HG03103 (cell line): ENCODE results near the gene PIP5K1B.

Experiments
- ATAC-seq: cut with Tn5 transposase; IDR thresholded peaks from one replicate; pipeline ENCODE4 v1.9.1; 2021; ENCODE audit warnings: low read depth; ENCODE audit not compliant: unreplicated experiment

Gene PIP5K1B

GRCh38 chr9:68802525-68803015 is 97.5 kb downstream of the PIP5K1B start:
- peak; percentile 97 for ATAC-seq

GRCh38 chr9:68804911-68805889 is 100.2 kb downstream of the PIP5K1B start:
- no peak for ATAC-seq

GRCh38 chr9:68805890-68806517 is 101.0 kb downstream of the PIP5K1B start:
- ATAC-seq = no peak

GRCh38 chr9:68808338-68808890 is 103.4 kb downstream of the PIP5K1B start:
- no peak for ATAC-seq

GRCh38 chr9:68817079-68817875 is 112.2 kb downstream of the PIP5K1B start:
- no peak for ATAC-seq

DNA sequence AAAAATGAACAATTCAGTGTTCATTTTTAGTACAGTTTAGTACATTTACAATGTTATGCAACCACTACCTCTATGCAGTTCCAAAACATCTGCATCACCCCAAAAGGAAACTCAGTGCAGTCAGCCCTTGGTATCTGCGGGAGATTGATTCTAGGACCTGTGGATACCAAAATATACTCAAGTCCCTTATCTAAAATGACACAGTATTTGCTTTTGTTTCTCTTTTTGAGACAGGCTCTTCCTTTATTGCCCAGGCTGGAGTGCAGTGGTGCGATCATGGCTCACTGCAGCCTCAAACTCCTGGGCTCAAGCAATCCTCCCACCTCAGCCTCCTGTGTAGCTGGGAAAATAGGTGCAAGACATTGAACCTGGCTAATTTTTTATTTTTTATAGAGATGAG is 114.0 kb downstream of the PIP5K1B start:
- no peak for ATAC-seq

- no peak for ATAC-seq
These were observed 116.9 kb downstream of the PIP5K1B start for GRCh38 chr9:68821911-68822310.

GRCh38 chr9:68822596-68823165 is 117.6 kb downstream of the PIP5K1B start:
- no peak for ATAC-seq

DNA sequence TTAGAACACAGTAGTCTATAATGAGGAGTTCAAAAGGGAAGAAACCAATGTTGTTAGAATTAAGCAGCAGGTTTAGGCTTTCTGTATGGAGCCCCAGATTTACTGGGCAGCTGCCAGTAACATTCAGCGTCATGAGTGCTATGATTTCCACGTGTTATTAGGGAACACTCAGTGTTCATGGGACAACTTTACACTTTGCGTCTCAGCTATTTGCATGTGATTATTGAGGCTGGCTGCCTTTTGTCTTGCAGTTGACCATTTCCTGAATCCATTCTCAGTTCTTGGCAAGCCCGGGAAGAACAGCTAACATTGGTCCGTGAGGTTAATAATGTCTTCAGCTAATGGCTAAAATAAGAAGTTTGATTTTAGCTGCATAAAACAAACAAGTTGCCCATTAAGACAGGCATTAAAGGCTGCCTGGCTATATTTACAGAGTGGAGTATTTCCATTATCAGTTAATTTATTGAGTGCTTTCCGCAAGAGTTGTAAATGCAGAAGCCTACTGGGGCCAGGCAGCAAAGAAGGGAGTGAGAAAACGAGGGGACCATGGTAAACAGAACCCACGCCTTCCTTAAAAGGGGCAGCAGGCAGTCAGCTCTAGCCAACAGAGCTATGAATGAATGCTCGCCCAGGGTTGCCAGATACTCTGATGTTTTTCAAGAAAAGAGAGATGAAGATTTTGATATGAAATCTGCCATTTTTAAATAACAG is 120.9 kb downstream of the PIP5K1B start:
- ATAC-seq = no peak

DNA sequence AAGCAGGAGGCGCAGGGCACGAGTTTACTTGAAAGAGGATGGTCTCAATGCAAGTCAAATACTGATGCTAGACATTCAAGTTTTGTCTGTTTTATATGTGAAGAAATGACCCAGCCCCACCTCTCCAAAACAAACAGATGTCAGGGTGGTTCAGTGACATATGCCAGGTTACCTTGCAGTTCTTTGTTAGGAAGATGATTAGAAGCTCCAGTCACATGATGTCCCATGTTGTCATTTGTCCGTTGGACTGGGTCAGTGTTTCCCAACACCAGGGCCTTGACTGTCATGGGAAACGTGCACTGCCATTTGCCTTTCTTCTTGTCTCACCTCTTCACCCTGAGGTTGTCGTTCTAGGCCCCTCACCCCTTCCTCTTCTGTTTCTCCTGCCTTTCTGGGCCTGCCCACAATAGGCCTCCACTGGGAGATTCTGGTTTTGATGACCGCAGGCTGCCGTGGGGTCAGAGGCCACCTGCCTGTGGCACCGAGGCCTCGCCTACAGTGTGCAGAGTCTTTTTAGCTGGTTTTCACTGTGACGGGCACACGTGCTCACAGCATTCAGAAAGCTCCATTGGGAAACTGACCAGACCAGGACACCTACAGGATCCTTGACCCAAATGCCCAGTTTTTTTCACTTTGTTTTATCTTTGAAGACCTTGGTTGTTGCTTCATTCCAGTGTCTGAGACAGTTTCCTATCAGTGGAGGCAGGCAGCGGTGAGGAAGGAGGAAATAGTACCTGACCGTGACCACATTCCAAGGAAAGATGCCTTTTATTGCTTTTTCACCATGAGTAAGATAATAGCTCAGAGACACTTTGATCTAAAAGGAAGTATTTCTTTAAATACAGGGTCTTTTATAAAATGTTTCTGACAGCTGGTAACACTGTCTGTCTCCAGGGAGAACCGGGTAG is 123.1 kb downstream of the PIP5K1B start:
- ATAC-seq = no peak

DNA sequence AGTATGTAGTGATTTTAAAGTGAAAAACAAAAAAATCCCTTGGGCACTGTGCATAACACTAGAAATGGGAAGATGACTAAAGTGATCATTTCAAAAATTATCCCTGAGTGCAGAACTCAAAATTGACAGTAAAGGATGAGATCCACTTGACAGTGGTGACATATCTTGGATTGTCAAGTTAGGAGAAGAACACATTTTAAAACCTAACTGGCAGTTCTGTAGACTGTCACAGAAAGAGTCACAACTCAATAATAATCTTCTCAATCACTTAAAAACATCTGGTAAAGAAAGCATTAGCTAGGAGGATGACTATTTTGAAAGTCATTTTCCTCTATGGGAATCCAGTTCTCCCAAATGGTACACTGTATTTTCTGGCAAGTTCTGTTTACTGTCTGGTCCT is 127.1 kb downstream of the PIP5K1B start:
- ATAC-seq = no peak

GRCh38 chr9:68832861-68833518 is 128.0 kb downstream of the PIP5K1B start:
- ATAC-seq = no peak

DNA sequence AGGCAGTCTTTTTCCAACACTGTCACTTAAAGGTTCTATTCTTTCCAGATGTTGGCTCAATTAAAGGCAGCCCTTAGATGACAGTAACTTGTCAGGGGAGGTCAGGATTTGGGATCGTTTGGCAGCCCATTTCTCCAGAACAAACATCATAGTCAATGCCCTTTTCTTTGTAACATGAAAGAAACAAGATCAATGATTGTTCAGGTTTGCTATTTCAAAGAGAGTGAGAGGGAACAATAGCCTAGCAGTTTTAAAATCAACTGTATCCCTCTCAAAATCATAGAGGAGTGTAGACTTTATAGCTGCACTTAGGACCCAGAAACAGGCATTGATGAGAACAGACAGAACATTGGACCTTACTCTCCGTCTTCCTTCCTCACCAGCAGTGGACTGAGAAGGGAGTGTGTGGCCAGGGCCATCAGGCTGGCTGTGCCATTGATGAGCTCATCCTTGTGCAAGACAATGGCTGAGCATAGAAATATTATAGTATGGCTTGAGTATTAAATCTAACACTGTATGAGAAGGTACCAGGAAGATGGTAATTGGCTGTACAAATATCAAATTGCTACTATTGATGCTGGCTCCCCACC is 130.0 kb downstream of the PIP5K1B start:
- ATAC-seq = no peak

DNA sequence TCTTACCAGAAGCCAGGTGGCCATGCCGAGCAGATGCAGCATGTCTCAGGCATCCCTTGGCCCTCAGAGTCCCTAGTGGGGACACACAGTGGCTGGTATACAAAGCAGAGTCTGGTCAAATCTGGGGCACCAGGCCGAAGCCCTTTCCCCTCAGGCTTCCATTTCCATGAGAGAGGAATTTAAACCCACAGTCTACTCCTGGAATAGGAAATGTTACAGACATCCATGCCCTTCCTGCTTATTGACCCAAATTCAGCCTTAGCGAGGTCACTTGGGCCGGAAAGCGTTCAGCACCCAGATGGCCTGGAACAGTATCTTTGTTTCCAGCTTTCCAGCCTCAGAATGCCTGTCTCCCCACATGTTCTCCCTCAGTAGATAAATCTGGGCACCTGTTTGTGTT is 131.7 kb downstream of the PIP5K1B start:
- ATAC-seq = no peak

DNA sequence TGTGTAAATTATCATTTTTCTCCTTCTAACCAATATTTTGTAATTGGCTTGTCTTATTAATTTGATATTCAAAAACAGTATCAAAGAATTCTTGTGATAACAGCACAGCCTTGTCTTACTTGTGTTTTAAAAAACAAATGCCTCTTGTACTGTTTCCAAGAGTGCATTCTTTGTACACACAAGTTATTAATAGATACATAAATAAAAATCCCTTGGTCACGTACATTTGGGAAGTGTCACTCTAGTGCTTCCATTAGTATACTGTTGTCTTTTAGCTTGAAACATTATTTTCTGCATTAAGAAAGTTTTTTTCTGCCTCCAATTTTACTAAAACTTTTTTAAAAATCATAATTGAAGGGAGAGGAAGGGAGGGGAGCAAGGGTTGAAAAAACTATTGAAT is 133.2 kb downstream of the PIP5K1B start:
- ATAC-seq = no peak

DNA sequence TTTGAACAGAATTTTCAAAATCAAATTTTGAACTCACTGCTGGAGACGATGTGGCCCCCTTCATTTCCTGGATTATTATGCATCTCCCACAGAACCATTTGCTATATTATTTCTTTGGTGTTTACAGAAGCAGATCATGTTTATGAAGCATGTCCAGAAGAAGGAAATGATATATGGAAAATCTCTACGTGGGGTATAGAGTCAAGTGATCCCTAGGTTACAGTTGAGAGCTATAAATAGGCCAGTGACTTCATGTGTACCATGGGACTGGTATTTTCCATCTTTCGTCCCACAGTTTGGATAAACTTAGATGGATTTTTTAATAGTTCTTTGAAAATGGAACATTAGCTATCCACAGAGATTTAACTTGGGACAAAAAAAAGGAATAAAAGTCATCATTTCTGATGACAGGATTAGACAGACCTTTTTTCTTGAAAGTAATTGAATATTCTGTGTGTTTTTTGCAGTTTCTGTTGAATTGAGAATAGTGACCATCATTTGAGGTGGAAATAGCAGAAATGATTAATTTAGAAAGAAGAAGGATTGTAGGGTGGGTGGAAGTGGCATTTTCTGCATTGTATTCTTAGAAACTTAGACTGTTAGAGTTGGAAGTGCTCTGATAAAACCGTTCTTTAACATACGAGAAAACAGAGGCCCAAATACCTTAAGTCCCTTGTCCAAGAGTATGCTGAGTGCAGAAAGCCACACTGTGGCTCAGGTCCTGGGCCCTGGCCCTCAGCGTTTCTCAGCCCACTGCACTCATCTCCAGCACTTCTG is 136.4 kb downstream of the PIP5K1B start:
- no peak for ATAC-seq

DNA sequence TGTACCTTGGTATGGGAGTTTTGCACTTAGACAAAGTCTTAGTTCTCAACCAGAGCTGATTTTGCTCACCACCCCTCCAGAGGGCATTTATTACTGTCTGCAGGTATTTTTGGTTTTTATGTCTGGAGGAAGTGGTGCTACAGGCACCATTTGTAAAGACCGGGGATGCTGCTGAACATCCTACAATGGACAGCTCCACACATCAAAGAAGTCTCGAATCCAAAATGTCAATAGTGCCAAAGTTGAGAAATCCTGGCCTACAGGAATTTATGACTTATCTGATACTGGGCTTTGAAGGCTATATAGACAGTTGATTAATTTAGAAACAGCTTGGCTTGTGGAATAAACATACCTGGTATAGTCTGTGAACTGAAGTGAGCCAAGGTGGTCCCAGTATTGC is 137.5 kb downstream of the PIP5K1B start:
- ATAC-seq = no peak
